ENCODE measurements around the gene CNRIP1. TPM values are rescaled to one million over a fixed set of nuclear protein-coding genes. Genes with fewer than 3 reads are reported as not detected.

Gene CNRIP1, protein sequence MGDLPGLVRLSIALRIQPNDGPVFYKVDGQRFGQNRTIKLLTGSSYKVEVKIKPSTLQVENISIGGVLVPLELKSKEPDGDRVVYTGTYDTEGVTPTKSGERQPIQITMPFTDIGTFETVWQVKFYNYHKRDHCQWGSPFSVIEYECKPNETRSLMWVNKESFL
- 1 to 10 TPM; 2.1 to 3.8 TPM for polyA plus RNA-seq

GRCh38 chr2:68319398-68320117, at the start of gene CNRIP1:
Gene CNRIP1 (minus strand): TSS chr2:68319949. CDS start chr2:68319400, 549 bp downstream.
- Histone ChIP-seq H3K27ac (ENCODE audit: low read depth in 2 of 2, low read length in 1 of 2) (peak within 1 kb of the TSS; percentile 66 to 76), H3K36me3 (ENCODE audit: control insufficient read depth in 2 of 2, insufficient read depth in 2 of 2, low read length in 1 of 2) (peaks cover 0 to 2% of the 10 kb centered on the region in 2 donors), H3K4me3 (ENCODE audit: low read depth in 1 of 2, low read length in 2 of 2) (peak within 1 kb of the TSS; percentile 48 to 62), H3K27me3 (ENCODE audit: control insufficient read depth in 1 of 2, insufficient read depth in 2 of 2, low read length in 2 of 2) (peaks cover 0 to 5% of the 10 kb centered on the region in 2 donors), H3K4me1 (ENCODE audit: control insufficient read depth in 2 of 2, insufficient read depth in 2 of 2, low read length in 1 of 2) (peaks cover 4 to 9% of the 10 kb centered on the region in 2 donors), H3K9me3 (ENCODE audit: control insufficient read depth in 2 of 2, insufficient read depth in 1 of 2, low read depth in 1 of 2, low read length in 1 of 2) (no peaks in the 10 kb centered on the region)
- 1% methylated on average over 55 to 64 of the region's 64 CpGs for WGBS, 2 donors

GRCh38 chr2:68369337-68369734, 49.6 kb upstream of the CNRIP1 start:
- no peaks in the 10 kb centered on the region for H3K4me1 ChIP-seq (ENCODE audit: control insufficient read depth in 2 of 2, insufficient read depth in 2 of 2, low read length in 1 of 2)
- H3K36me3 ChIP-seq (ENCODE audit: control insufficient read depth in 2 of 2, insufficient read depth in 2 of 2, low read length in 1 of 2) = no peaks in the 10 kb centered on the region
- no peak overlapping the region for H3K27ac ChIP-seq (ENCODE audit: low read depth in 2 of 2, low read length in 1 of 2)
- no peaks in the 10 kb centered on the region for H3K9me3 ChIP-seq (ENCODE audit: control insufficient read depth in 2 of 2, insufficient read depth in 1 of 2, low read depth in 1 of 2, low read length in 1 of 2)
- no peak overlapping the region for H3K4me3 ChIP-seq (ENCODE audit: low read depth in 1 of 2, low read length in 2 of 2)
- no peaks in the 10 kb centered on the region for H3K27me3 ChIP-seq (ENCODE audit: control insufficient read depth in 1 of 2, insufficient read depth in 2 of 2, low read length in 2 of 2)
- 84 to 88% methylated on average over 10 of the region's 10 CpGs for WGBS, 2 donors

DNA sequence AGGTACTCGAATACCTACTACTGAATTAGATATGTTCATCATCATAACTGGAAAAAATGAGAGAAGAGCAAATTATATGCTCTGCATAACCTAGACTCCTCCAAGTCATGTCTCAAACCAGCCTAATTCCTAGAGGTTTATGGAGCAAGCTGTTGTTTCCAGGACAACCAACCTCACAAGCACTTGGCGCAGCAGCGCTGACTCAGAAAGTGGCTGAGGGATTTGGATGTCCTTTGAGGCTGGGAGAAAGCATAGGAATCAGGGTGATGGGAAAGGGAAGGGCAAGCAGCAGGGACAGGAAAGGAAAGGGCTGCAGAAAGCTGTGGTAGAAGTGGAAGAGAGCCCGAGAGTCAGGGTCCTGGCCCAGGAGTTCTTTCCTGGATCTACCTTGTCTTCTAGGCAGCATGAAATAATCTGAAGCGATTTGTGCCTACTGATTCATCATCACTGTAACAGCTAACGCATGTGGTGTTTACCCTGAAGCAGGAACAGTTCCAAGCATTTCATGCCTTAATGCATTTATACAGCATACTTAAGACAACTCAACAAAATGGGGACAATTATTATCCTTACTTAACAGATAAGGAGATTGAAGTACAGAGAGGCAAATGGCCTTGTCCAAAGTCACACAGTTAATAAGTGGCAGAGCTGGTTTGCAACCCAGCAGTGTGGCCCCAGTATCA, 49.0 kb upstream of the CNRIP1 start:
- no peak overlapping the region for H3K4me3 ChIP-seq (ENCODE audit: low read depth in 1 of 2, low read length in 2 of 2)
- no peaks in the 10 kb centered on the region for H3K27me3 ChIP-seq (ENCODE audit: control insufficient read depth in 1 of 2, insufficient read depth in 2 of 2, low read length in 2 of 2)
- H3K27ac ChIP-seq (ENCODE audit: low read depth in 2 of 2, low read length in 1 of 2) = peak overlapping the region in 1 of 2 donors; percentile 64
- no peaks in the 10 kb centered on the region for H3K36me3 ChIP-seq (ENCODE audit: control insufficient read depth in 2 of 2, insufficient read depth in 2 of 2, low read length in 1 of 2)
- no peaks in the 10 kb centered on the region for H3K9me3 ChIP-seq (ENCODE audit: control insufficient read depth in 2 of 2, insufficient read depth in 1 of 2, low read depth in 1 of 2, low read length in 1 of 2)
- H3K4me1 ChIP-seq (ENCODE audit: control insufficient read depth in 2 of 2, insufficient read depth in 2 of 2, low read length in 1 of 2) = no peaks in the 10 kb centered on the region
- 37 to 54% methylated on average over 6 of the region's 6 CpGs for WGBS, 2 donors

GRCh38 chr2:68367953-68368653, 48.4 kb upstream of the CNRIP1 start:
- Histone ChIP-seq H3K36me3 (ENCODE audit: control insufficient read depth in 2 of 2, insufficient read depth in 2 of 2, low read length in 1 of 2) (no peaks in the 10 kb centered on the region), H3K4me1 (ENCODE audit: control insufficient read depth in 2 of 2, insufficient read depth in 2 of 2, low read length in 1 of 2) (no peaks in the 10 kb centered on the region), H3K27me3 (ENCODE audit: control insufficient read depth in 1 of 2, insufficient read depth in 2 of 2, low read length in 2 of 2) (no peaks in the 10 kb centered on the region), H3K9me3 (ENCODE audit: control insufficient read depth in 2 of 2, insufficient read depth in 1 of 2, low read depth in 1 of 2, low read length in 1 of 2) (no peaks in the 10 kb centered on the region), H3K4me3 (ENCODE audit: low read depth in 1 of 2, low read length in 2 of 2) (no peak overlapping the region), H3K27ac (ENCODE audit: low read depth in 2 of 2, low read length in 1 of 2) (peak overlapping the region in 1 of 2 donors; percentile 64)
- 39 to 52% methylated on average over 5 of the region's 5 CpGs for WGBS, 2 donors

GRCh38 chr2:68366083-68366560, 46.4 kb upstream of the CNRIP1 start:
- no peaks in the 10 kb centered on the region for H3K9me3 ChIP-seq (ENCODE audit: control insufficient read depth in 2 of 2, insufficient read depth in 1 of 2, low read depth in 1 of 2, low read length in 1 of 2)
- no peaks in the 10 kb centered on the region for H3K27me3 ChIP-seq (ENCODE audit: control insufficient read depth in 1 of 2, insufficient read depth in 2 of 2, low read length in 2 of 2)
- no peaks in the 10 kb centered on the region for H3K36me3 ChIP-seq (ENCODE audit: control insufficient read depth in 2 of 2, insufficient read depth in 2 of 2, low read length in 1 of 2)
- WGBS, 2 donors = 77 to 81% methylated on average over 4 of the region's 4 CpGs
- no peaks in the 10 kb centered on the region for H3K4me1 ChIP-seq (ENCODE audit: control insufficient read depth in 2 of 2, insufficient read depth in 2 of 2, low read length in 1 of 2)
- H3K27ac ChIP-seq (ENCODE audit: low read depth in 2 of 2, low read length in 1 of 2) = no peak overlapping the region
- no peak overlapping the region for H3K4me3 ChIP-seq (ENCODE audit: low read depth in 1 of 2, low read length in 2 of 2)

GRCh38 chr2:68365087-68365486, 45.3 kb upstream of the CNRIP1 start, which contains the start of gene PLEK:
Gene PLEK (plus strand): TSS chr2:68365282. CDS start chr2:68365352, 70 bp downstream.
- H3K27me3 ChIP-seq (ENCODE audit: control insufficient read depth in 1 of 2, insufficient read depth in 2 of 2, low read length in 2 of 2) = no peaks in the 10 kb centered on the region
- H3K27ac ChIP-seq (ENCODE audit: low read depth in 2 of 2, low read length in 1 of 2) = no peak within 1 kb of the TSS
- no peaks in the 10 kb centered on the region for H3K4me1 ChIP-seq (ENCODE audit: control insufficient read depth in 2 of 2, insufficient read depth in 2 of 2, low read length in 1 of 2)
- no peaks in the 10 kb centered on the region for H3K36me3 ChIP-seq (ENCODE audit: control insufficient read depth in 2 of 2, insufficient read depth in 2 of 2, low read length in 1 of 2)
- WGBS, 2 donors = 75 to 79% methylated on average over 7 of the region's 7 CpGs
- no peak within 1 kb of the TSS for H3K4me3 ChIP-seq (ENCODE audit: low read depth in 1 of 2, low read length in 2 of 2)
- H3K9me3 ChIP-seq (ENCODE audit: control insufficient read depth in 2 of 2, insufficient read depth in 1 of 2, low read depth in 1 of 2, low read length in 1 of 2) = no peaks in the 10 kb centered on the region

DNA sequence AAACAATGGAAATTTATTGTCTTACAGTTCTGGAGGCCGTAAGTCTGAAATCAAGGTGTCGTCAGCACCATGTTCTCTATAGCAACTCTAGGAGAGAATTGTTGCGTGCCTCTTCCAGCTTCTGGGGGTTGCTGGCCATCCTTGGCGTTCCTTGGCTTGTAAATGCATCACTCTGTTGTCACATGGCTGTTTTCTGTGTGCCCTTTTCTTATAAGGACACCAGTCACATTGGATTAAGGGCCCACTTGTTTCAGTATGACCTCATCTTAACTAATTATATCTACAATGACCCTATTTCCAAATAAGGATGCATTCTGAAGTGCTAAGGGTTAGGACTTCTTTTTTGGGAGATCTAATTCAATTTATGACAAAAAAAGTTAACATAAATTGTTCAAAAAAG, 44.0 kb upstream of the CNRIP1 start:
- Histone ChIP-seq H3K9me3 (ENCODE audit: control insufficient read depth in 2 of 2, insufficient read depth in 1 of 2, low read depth in 1 of 2, low read length in 1 of 2) (no peaks in the 10 kb centered on the region), H3K36me3 (ENCODE audit: control insufficient read depth in 2 of 2, insufficient read depth in 2 of 2, low read length in 1 of 2) (no peaks in the 10 kb centered on the region), H3K4me1 (ENCODE audit: control insufficient read depth in 2 of 2, insufficient read depth in 2 of 2, low read length in 1 of 2) (no peaks in the 10 kb centered on the region), H3K4me3 (ENCODE audit: low read depth in 1 of 2, low read length in 2 of 2) (no peak overlapping the region), H3K27me3 (ENCODE audit: control insufficient read depth in 1 of 2, insufficient read depth in 2 of 2, low read length in 2 of 2) (no peaks in the 10 kb centered on the region), H3K27ac (ENCODE audit: low read depth in 2 of 2, low read length in 1 of 2) (no peak overlapping the region)
- 95% methylated on average over 4 of the region's 4 CpGs for WGBS, 2 donors

- no peaks in the 10 kb centered on the region for H3K4me1 ChIP-seq (ENCODE audit: control insufficient read depth in 2 of 2, insufficient read depth in 2 of 2, low read length in 1 of 2)
- H3K9me3 ChIP-seq (ENCODE audit: control insufficient read depth in 2 of 2, insufficient read depth in 1 of 2, low read depth in 1 of 2, low read length in 1 of 2) = no peaks in the 10 kb centered on the region
- WGBS, 2 donors = 83 to 90% methylated on average over 7 of the region's 7 CpGs
- no peaks in the 10 kb centered on the region for H3K36me3 ChIP-seq (ENCODE audit: control insufficient read depth in 2 of 2, insufficient read depth in 2 of 2, low read length in 1 of 2)
- no peak overlapping the region for H3K4me3 ChIP-seq (ENCODE audit: low read depth in 1 of 2, low read length in 2 of 2)
- no peak overlapping the region for H3K27ac ChIP-seq (ENCODE audit: low read depth in 2 of 2, low read length in 1 of 2)
- no peaks in the 10 kb centered on the region for H3K27me3 ChIP-seq (ENCODE audit: control insufficient read depth in 1 of 2, insufficient read depth in 2 of 2, low read length in 2 of 2)
These were observed 43.0 kb upstream of the CNRIP1 start for GRCh38 chr2:68362749-68363148.

GRCh38 chr2:68362069-68362468, 42.3 kb upstream of the CNRIP1 start:
- no peaks in the 10 kb centered on the region for H3K27me3 ChIP-seq (ENCODE audit: control insufficient read depth in 1 of 2, insufficient read depth in 2 of 2, low read length in 2 of 2)
- no peaks in the 10 kb centered on the region for H3K4me1 ChIP-seq (ENCODE audit: control insufficient read depth in 2 of 2, insufficient read depth in 2 of 2, low read length in 1 of 2)
- H3K9me3 ChIP-seq (ENCODE audit: control insufficient read depth in 2 of 2, insufficient read depth in 1 of 2, low read depth in 1 of 2, low read length in 1 of 2) = no peaks in the 10 kb centered on the region
- no peaks in the 10 kb centered on the region for H3K36me3 ChIP-seq (ENCODE audit: control insufficient read depth in 2 of 2, insufficient read depth in 2 of 2, low read length in 1 of 2)
- 28 to 29% methylated on average over 12 of the region's 12 CpGs for WGBS, 2 donors
- H3K4me3 ChIP-seq (ENCODE audit: low read depth in 1 of 2, low read length in 2 of 2) = no peak overlapping the region
- H3K27ac ChIP-seq (ENCODE audit: low read depth in 2 of 2, low read length in 1 of 2) = no peak overlapping the region

Measured in esophagus (tissue), 2 donors.